HepG2 (cell line): Measurements from ENCODE around the gene ZNF17. TPM values are rescaled to one million over a fixed set of nuclear protein-coding genes. Genes with fewer than 3 reads are reported as not detected.

Source experiments
- GTF2F1 ChIP-seq: fragments of 150-350 bp; IDR thresholded peaks from 2 replicates; pipeline ENCODE4 v1.6.1; 2014; ENCODE audit warnings: low read length
- JUN ChIP-seq: sonication (generic); formaldehyde crosslinking; IDR thresholded peaks from 2 replicates; pipeline ENCODE4 v1.4.0; 2020; ENCODE audit warnings: mild to moderate bottlenecking, missing genetic modification reagents
- KLF15 ChIP-seq: sonication (generic); formaldehyde crosslinking; IDR thresholded peaks from 2 replicates; pipeline ENCODE4 v1.8.1; 2023; ENCODE audit warnings: borderline replicate concordance, mild to moderate bottlenecking, inconsistent platforms, missing genetic modification reagents, mixed read lengths
- MEF2D ChIP-seq: sonication (generic); formaldehyde crosslinking; IDR thresholded peaks from 2 replicates; pipeline ENCODE4 v1.5.1; 2020; ENCODE audit warnings: mild to moderate bottlenecking, missing genetic modification reagents
- NCOA2 ChIP-seq: sonication (generic); formaldehyde crosslinking; IDR thresholded peaks from 2 replicates; pipeline ENCODE4 v1.8.0; 2022; ENCODE audit warnings: inconsistent platforms
- NFRKB ChIP-seq: fragments of 450-650 bp; IDR thresholded peaks from 2 replicates; pipeline ENCODE4 v1.6.1; 2017
- PRPF4 ChIP-seq: fragments of 200-400 bp; formaldehyde crosslinking; IDR thresholded peaks from 2 replicates; pipeline ENCODE4 v1.6.1; 2016; ENCODE audit warnings: low read length, low read depth; ENCODE audit not compliant: poor library complexity, severe bottlenecking
- SPEN ChIP-seq: sonication (generic); formaldehyde crosslinking; IDR thresholded peaks from 2 replicates; pipeline ENCODE4 v1.5.1; 2020; ENCODE audit warnings: low read depth, mild to moderate bottlenecking, missing genetic modification reagents
- TAF1 ChIP-seq: sonication (generic); formaldehyde crosslinking; IDR thresholded peaks from 2 replicates; pipeline ENCODE4 v1.4.0; 2020; ENCODE audit warnings: missing genetic modification reagents
- TMF1 ChIP-seq: sonication (generic); formaldehyde crosslinking; IDR thresholded peaks from 2 replicates; pipeline ENCODE4 v1.8.1; 2022; ENCODE audit warnings: low read depth, missing genetic modification reagents
- WIZ ChIP-seq: sonication (generic); formaldehyde crosslinking; IDR thresholded peaks from 2 replicates; pipeline ENCODE4 v1.5.1; 2020; ENCODE audit warnings: mild to moderate bottlenecking, missing genetic modification reagents
- ZNF101 ChIP-seq: sonication (generic); formaldehyde crosslinking; IDR thresholded peaks from 2 replicates; pipeline ENCODE4 v1.4.0; 2020; ENCODE audit warnings: mild to moderate bottlenecking, low read depth, missing genetic modification reagents, borderline replicate concordance
- ZNF431 ChIP-seq: sonication (generic); formaldehyde crosslinking; IDR thresholded peaks from 2 replicates; pipeline ENCODE4 v1.9.0; 2022; ENCODE audit warnings: missing genetic modification reagents, low read depth, mild to moderate bottlenecking, borderline replicate concordance
- ZNF441 ChIP-seq: sonication (generic); formaldehyde crosslinking; IDR thresholded peaks from 2 replicates; pipeline ENCODE4 v1.7.0; 2021; ENCODE audit warnings: missing genetic modification reagents, borderline replicate concordance
- ZNF558 ChIP-seq: sonication (generic); formaldehyde crosslinking; IDR thresholded peaks from 2 replicates; pipeline ENCODE4 v1.9.0; 2022; ENCODE audit warnings: mild to moderate bottlenecking, missing genetic modification reagents, borderline replicate concordance
- ZNF569 ChIP-seq: sonication (generic); formaldehyde crosslinking; IDR thresholded peaks from 2 replicates; pipeline ENCODE4 v1.5.0; 2020; ENCODE audit warnings: mild to moderate bottlenecking, missing genetic modification reagents, moderate library complexity, borderline replicate concordance
- ZNF580 ChIP-seq: IDR thresholded peaks from 2 replicates; pipeline ENCODE4 v1.6.1; 2016; ENCODE audit warnings: low read depth, borderline replicate concordance
- ZNF703 ChIP-seq: sonication (generic); formaldehyde crosslinking; IDR thresholded peaks from 2 replicates; pipeline ENCODE4 v1.5.1; 2020; ENCODE audit warnings: missing genetic modification reagents, mild to moderate bottlenecking, moderate library complexity, borderline replicate concordance
- ZNF784 ChIP-seq: sonication (generic); formaldehyde crosslinking; IDR thresholded peaks from 2 replicates; pipeline ENCODE4 v1.5.1; 2020; ENCODE audit warnings: missing genetic modification reagents, mild to moderate bottlenecking, borderline replicate concordance
- ZSCAN31 ChIP-seq: sonication (generic); formaldehyde crosslinking; IDR thresholded peaks from 2 replicates; pipeline ENCODE4 v1.5.0; 2020; ENCODE audit warnings: low read depth, mild to moderate bottlenecking, missing genetic modification reagents
- polyA plus RNA-seq, 8 experiments: library from polyadenylated mRNA; depleted of rRNA in 3 of 8; stranded (reverse) in 7 of 8; unstranded in 1 of 8; fragments of >200 nt; fragmentation: Illumina TruSeq in 4 of 8; extraction: Trizol in 4 of 8; gene quantifications; 2 replicates each; pipeline versions ENCODE4 v1.2.1 to v1.2.3, GENCODE V29; 2011 to 2016; ENCODE audit warnings: low read depth in 4 of 8, missing spikeins in 1 of 8, mixed read lengths in 1 of 8; ENCODE audit not compliant: insufficient read depth in 1 of 8
- total RNA-seq, 5 experiments: library from RNA; depleted of rRNA; stranded (reverse); fragments of >200 nt; fragmentation: Illumina TruSeq; extraction: Trizol; gene quantifications; 2 replicates each; pipeline ENCODE4 v1.2.3, GENCODE V29; 2016; ENCODE audit warnings: low read depth in 1 of 5
- TF ChIP-seq, protein P1 (sequence below): IDR thresholded peaks from 2 replicates; pipeline ENCODE4 v1.6.1; 2016; ENCODE audit warnings: low read depth, missing genetic modification reagents, missing compliant biosample characterization
- TF ChIP-seq, protein P2 (sequence below): sonication (generic); formaldehyde crosslinking; IDR thresholded peaks from 2 replicates; pipeline ENCODE4 v1.5.1; 2020; ENCODE audit warnings: missing genetic modification reagents, mild to moderate bottlenecking, borderline replicate concordance

Gene ZNF17
- total and polyA plus RNA-seq, 2 of the 13 experiments (the other 11 are each of a cell fraction or from before 2014, with no cell fraction given): 3.7 to 10.1 TPM

GRCh38 chr19:57435062-57435978 lies 24.4 kb downstream of the ZNF17 start, which contains the start of gene ZNF749 (continued):
- TF ChIP-seq, protein P1, sequence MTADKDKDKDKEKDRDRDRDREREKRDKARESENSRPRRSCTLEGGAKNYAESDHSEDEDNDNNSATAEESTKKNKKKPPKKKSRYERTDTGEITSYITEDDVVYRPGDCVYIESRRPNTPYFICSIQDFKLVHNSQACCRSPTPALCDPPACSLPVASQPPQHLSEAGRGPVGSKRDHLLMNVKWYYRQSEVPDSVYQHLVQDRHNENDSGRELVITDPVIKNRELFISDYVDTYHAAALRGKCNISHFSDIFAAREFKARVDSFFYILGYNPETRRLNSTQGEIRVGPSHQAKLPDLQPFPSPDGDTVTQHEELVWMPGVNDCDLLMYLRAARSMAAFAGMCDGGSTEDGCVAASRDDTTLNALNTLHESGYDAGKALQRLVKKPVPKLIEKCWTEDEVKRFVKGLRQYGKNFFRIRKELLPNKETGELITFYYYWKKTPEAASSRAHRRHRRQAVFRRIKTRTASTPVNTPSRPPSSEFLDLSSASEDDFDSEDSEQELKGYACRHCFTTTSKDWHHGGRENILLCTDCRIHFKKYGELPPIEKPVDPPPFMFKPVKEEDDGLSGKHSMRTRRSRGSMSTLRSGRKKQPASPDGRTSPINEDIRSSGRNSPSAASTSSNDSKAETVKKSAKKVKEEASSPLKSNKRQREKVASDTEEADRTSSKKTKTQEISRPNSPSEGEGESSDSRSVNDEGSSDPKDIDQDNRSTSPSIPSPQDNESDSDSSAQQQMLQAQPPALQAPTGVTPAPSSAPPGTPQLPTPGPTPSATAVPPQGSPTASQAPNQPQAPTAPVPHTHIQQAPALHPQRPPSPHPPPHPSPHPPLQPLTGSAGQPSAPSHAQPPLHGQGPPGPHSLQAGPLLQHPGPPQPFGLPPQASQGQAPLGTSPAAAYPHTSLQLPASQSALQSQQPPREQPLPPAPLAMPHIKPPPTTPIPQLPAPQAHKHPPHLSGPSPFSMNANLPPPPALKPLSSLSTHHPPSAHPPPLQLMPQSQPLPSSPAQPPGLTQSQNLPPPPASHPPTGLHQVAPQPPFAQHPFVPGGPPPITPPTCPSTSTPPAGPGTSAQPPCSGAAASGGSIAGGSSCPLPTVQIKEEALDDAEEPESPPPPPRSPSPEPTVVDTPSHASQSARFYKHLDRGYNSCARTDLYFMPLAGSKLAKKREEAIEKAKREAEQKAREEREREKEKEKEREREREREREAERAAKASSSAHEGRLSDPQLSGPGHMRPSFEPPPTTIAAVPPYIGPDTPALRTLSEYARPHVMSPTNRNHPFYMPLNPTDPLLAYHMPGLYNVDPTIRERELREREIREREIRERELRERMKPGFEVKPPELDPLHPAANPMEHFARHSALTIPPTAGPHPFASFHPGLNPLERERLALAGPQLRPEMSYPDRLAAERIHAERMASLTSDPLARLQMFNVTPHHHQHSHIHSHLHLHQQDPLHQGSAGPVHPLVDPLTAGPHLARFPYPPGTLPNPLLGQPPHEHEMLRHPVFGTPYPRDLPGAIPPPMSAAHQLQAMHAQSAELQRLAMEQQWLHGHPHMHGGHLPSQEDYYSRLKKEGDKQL: no peak
- TF ChIP-seq NFRKB (no peak), ZNF784 (CRISPR knock-in tag) (no peak), ZNF580 (CRISPR knock-in tag) (no peak), MEF2D (CRISPR knock-in tag) (peak; percentile 56), TMF1 (no peak), ZSCAN31 (peak; percentile 30), ZNF703 (no peak), WIZ (CRISPR knock-in tag) (no peak), NCOA2 (CRISPR knock-in tag) (no peak), ZNF441 (CRISPR knock-in tag) (no peak), ZNF558 (CRISPR knock-in tag) (no peak), SPEN (CRISPR knock-in tag) (peak; percentile 47), ZNF101 (CRISPR knock-in tag) (no peak), PRPF4 (no peak), TAF1 (peak; percentile 78), KLF15 (CRISPR knock-in tag) (no peak), JUN (CRISPR knock-in tag) (no peak), ZNF569 (CRISPR knock-in tag) (no peak), ZNF431 (CRISPR knock-in tag) (no peak), GTF2F1 (no peak)
- TF ChIP-seq, protein P2, sequence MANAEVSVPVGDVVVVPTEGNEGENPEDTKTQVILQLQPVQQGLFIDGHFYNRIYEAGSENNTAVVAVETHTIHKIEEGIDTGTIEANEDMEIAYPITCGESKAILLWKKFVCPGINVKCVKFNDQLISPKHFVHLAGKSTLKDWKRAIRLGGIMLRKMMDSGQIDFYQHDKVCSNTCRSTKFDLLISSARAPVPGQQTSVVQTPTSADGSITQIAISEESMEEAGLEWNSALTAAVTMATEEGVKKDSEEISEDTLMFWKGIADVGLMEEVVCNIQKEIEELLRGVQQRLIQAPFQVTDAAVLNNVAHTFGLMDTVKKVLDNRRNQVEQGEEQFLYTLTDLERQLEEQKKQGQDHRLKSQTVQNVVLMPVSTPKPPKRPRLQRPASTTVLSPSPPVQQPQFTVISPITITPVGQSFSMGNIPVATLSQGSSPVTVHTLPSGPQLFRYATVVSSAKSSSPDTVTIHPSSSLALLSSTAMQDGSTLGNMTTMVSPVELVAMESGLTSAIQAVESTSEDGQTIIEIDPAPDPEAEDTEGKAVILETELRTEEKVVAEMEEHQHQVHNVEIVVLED (CRISPR knock-in tag): peak; percentile 96
